ENCODE measurements around the gene RIMBP2. TPM values are rescaled to one million over a fixed set of nuclear protein-coding genes. Genes with fewer than 3 reads are reported as not detected.

RIMBP2 gene
- total and polyA plus RNA-seq, 9 of the 15 experiments (the other 6 are each of a cell fraction or from before 2014, with no cell fraction given): not detected

DNA sequence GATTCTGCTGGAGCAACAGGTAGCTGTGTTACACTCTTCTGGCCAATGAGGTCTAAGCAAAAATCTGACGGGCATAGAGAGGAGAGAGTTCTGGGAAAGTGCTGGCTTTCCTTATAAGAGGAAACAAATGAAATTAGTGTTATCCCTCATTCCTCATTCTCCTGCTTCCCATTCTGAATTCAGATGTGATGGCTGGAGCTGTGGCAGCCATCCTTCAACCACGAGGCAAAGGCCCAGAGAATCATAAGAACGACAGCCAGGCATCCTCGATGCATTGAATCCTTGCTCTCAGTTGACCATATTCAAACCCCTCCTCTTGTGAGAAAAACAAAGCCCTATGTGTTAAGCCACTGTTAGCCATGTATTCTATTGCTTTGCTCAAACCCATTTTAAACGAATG lies 27.5 kb upstream of the RIMBP2 start:
- in situ Hi-C loops (cut with MboI): loop anchor here (25.0 kb wide), 1 partner anchor 706 kb away; no protein-coding TSS in a partner anchor
- H3K27me3 ChIP-seq (ENCODE audit: control insufficient read depth in 2 of 2, insufficient read depth in 2 of 2, low read length in 2 of 2): peaks cover 0 to 12% of the 10 kb centered on the region in 2 experiments; a peak in 3 of 5 replicates
- ATAC-seq: no peak
- H3K4me3 ChIP-seq: no peak overlapping the region
- no peak for DNase-seq (ENCODE audit: extremely low read depth in 1 of 4, low spot score in 3 of 4)
- H3K36me3 ChIP-seq (ENCODE audit: control insufficient read depth, insufficient read depth, low read length): no peaks in the 10 kb centered on the region
- no peak overlapping the region for H2AFZ ChIP-seq (ENCODE audit: low read depth, low read length)
- H3K4me1 ChIP-seq (replicated peaks in 1 of 2; ENCODE audit: control insufficient read depth in 2 of 2, insufficient read depth in 2 of 2, low read length in 2 of 2): no peaks in the 10 kb centered on the region
- 4% methylated on average over 5 of the region's 5 CpGs for WGBS (ENCODE audit: insufficient coverage, low coverage, missing lambda C conversion rate)
- H4K20me1 ChIP-seq (replicated peaks; ENCODE audit: control insufficient read depth, insufficient read depth, low read length): no peaks in the 10 kb centered on the region
- no peaks in the 10 kb centered on the region for H3K9me1 ChIP-seq (ENCODE audit: control insufficient read depth, insufficient read depth, low read length)
- no peak overlapping the region for H3K27ac ChIP-seq (ENCODE audit: extremely low read depth, low read depth, low read length)
- FAIRE-seq: no peak
- TF ChIP-seq ZNF445 (CRISPR knock-in tag; IDR thresholded peaks at IDR 0.05; ENCODE audit: low read depth) (no peak), GMEB1 (CRISPR knock-in tag; IDR thresholded peaks at IDR 0.05) (no peak), CHD1 (IDR thresholded peaks at IDR 0.05; ENCODE audit: low read length) (no peak), ZNF507 (tag; conservative IDR thresholded peaks at IDR 0.05) (no peak), RBM25 (IDR thresholded peaks at IDR 0.05; ENCODE audit: low read depth, low read length, severe bottlenecking) (peak; percentile 87)
- TF ChIP-seq, protein P1, sequence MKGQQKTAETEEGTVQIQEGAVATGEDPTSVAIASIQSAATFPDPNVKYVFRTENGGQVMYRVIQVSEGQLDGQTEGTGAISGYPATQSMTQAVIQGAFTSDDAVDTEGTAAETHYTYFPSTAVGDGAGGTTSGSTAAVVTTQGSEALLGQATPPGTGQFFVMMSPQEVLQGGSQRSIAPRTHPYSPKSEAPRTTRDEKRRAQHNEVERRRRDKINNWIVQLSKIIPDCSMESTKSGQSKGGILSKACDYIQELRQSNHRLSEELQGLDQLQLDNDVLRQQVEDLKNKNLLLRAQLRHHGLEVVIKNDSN (CRISPR knock-in tag; IDR thresholded peaks at IDR 0.05): no peak
- no peaks in the 10 kb centered on the region for H3K9me3 ChIP-seq (replicated peaks; ENCODE audit: control insufficient read depth, insufficient read depth, low read depth, low read length)
- no peak overlapping the region for H3K4me2 ChIP-seq (ENCODE audit: insufficient read depth, low read length)
- ChIA-PET POLR2A (no interaction called here), CTCF (ENCODE audit: low intra/inter-chr PET ratio) (no interaction called here)
- H3K79me2 ChIP-seq (ENCODE audit: control insufficient read depth, insufficient read depth, low read length): no peaks in the 10 kb centered on the region
- intact Hi-C loops (cut with micrococcal nuclease): loop anchor here (10.0 kb wide), 1 partner anchor 339 kb away; no protein-coding TSS in a partner anchor
- H3K9ac ChIP-seq (ENCODE audit: insufficient read depth in 1 of 2, low read depth in 2 of 2, low read length in 2 of 2): no peak overlapping the region
- no TSS peak for BruUV-seq (replicated peaks)

All from K562 (cell line).